HepG2 (cell line): Measurements from ENCODE around the gene APOM. TPM values are rescaled to one million over a fixed set of nuclear protein-coding genes. Genes with fewer than 3 reads are reported as not detected.

Experiments used
- ATAC-seq: fragments of 200-7000 bp; cut with Tn5 transposase; 3 replicates; pipeline ENCODE4 v1.9.1; 2020; ENCODE audit warnings: mild to moderate bottlenecking, moderate library complexity
- BruUV-seq: library from RNA; stranded (reverse); fragments of 400-500 nt; replicated peaks from 2 replicates; lab custom pipeline; 2021; lab: Mats Ljungman, UMichigan
- CTCF ChIA-PET: fragments of 300-600 bp; formaldehyde crosslinking; extraction: SDS; loops from one replicate; lab custom pipeline; 2021; ENCODE audit warnings: low total read pairs, inconsistent platforms, low intra/inter-chr PET ratio; lab: Yijun Ruan, JAX
- POLR2A ChIA-PET: fragments of 350-600 bp; sonication (Branson Sonifier 250); formaldehyde crosslinking; loops from one replicate; lab custom pipeline; 2020; ENCODE audit warnings: antibody characterized with exemption, inconsistent platforms; lab: Yijun Ruan, JAX
- DNase-seq: peaks from one replicate; pipeline ENCODE4 v3.0.0-alpha.2; 2015; ENCODE audit warnings: low spot score
- FAIRE-seq: peaks from 3 replicates; lab custom pipeline; 2011; peaks lifted over from hg19 to GRCh38; lab: Jason Lieb, UNC
- H2AFZ ChIP-seq: one replicate; pipeline ENCODE4 v1.6.1; 2011; ENCODE audit warnings: low read length, inconsistent platforms
- H3K27ac ChIP-seq: fragments of 300-600 bp; 3 replicates; pipeline ENCODE4 v1.8.0; 2011; ENCODE audit warnings: mixed run types, mild to moderate bottlenecking, mixed read lengths, low read length, inconsistent platforms; ENCODE audit not compliant: insufficient read depth; ENCODE audit errors: extremely low read length
- H3K27me3 ChIP-seq, 2 experiments: fragments of 200-600 bp in 1 of 2; 2 replicates in 1 of 2; 3 replicates in 1 of 2; pipeline versions ENCODE4 v1.6.0 to v1.8.0; 2011; ENCODE audit warnings: low read length in 2 of 2, mild to moderate bottlenecking in 2 of 2, moderate library complexity in 2 of 2, inconsistent platforms in 1 of 2; ENCODE audit not compliant: insufficient read depth in 2 of 2, control insufficient read depth in 1 of 2
- H3K36me3 ChIP-seq, 2 experiments: fragments of 200-600 bp in 1 of 2; replicated peaks in 1 of 2; 2 replicates in 1 of 2; 3 replicates in 1 of 2; pipeline versions ENCODE4 v1.5.1 to v1.8.0; 2011; ENCODE audit warnings: low read length in 2 of 2, inconsistent platforms in 1 of 2; ENCODE audit not compliant: insufficient read depth in 2 of 2, control insufficient read depth in 1 of 2
- H3K4me1 ChIP-seq: 2 replicates; pipeline ENCODE4 v1.5.1; 2012; ENCODE audit warnings: low read length, inconsistent platforms; ENCODE audit not compliant: insufficient read depth
- H3K4me2 ChIP-seq: 2 replicates; pipeline ENCODE4 v1.6.0; 2011; ENCODE audit warnings: low read depth, low read length, inconsistent platforms
- H3K4me3 ChIP-seq, 3 experiments: fragments of 200-600 bp in 1 of 3; sonication (generic), shearing (Covaris generic) in 1 of 3; replicated peaks in 1 of 3; 2 replicates each; pipeline ENCODE4 v1.5.1; 2011 to 2016; ENCODE audit warnings: low read length in 3 of 3, inconsistent platforms in 2 of 3, low read depth in 2 of 3, mild to moderate bottlenecking in 2 of 3, control low read depth in 1 of 3, mixed read lengths in 1 of 3; ENCODE audit not compliant: insufficient read depth in 1 of 3
- H3K79me2 ChIP-seq: one replicate; pipeline ENCODE4 v1.6.1; 2011; ENCODE audit warnings: low read length, inconsistent platforms; ENCODE audit not compliant: insufficient read depth
- H3K9ac ChIP-seq: 2 replicates; pipeline ENCODE4 v1.6.0; 2011; ENCODE audit warnings: mild to moderate bottlenecking, low read depth, low read length, inconsistent platforms; ENCODE audit not compliant: insufficient read depth
- H3K9me3 ChIP-seq: 2 replicates; pipeline ENCODE4 v1.5.1; 2012; ENCODE audit warnings: mild to moderate bottlenecking, low read length
- H4K20me1 ChIP-seq: 2 replicates; pipeline ENCODE4 v1.6.0; 2011; ENCODE audit warnings: inconsistent platforms, mild to moderate bottlenecking, low read length, moderate library complexity; ENCODE audit not compliant: insufficient read depth
- KAT2B ChIP-seq: fragments of 150-350 bp; IDR thresholded peaks from 2 replicates; pipeline ENCODE4 v1.6.1; 2014; ENCODE audit warnings: low read depth, low read length, borderline replicate concordance
- MED13 ChIP-seq: sonication (generic); formaldehyde crosslinking; IDR thresholded peaks from 2 replicates; pipeline ENCODE4 v1.5.0; 2020; ENCODE audit warnings: missing genetic modification reagents
- NCOR1 ChIP-seq: fragments of 200-600 bp; sonication (generic); IDR thresholded peaks from 2 replicates; pipeline ENCODE4 v1.7.0; 2017; ENCODE audit warnings: antibody characterized with exemption, low read length, borderline replicate concordance
- RBM22 ChIP-seq: fragments of 200-400 bp; formaldehyde crosslinking; optimal IDR thresholded peaks from 2 replicates; pipeline ENCODE3; 2017; ENCODE audit warnings: mild to moderate bottlenecking, low read length, moderate library complexity
- SP5 ChIP-seq: IDR thresholded peaks from 2 replicates; pipeline ENCODE4 v1.6.1; 2016; ENCODE audit warnings: low read depth, borderline replicate concordance
- TAF1 ChIP-seq: sonication (generic); formaldehyde crosslinking; IDR thresholded peaks from 2 replicates; pipeline ENCODE4 v1.4.0; 2020; ENCODE audit warnings: missing genetic modification reagents
- THAP9 ChIP-seq: sonication (generic); formaldehyde crosslinking; IDR thresholded peaks from 2 replicates; pipeline ENCODE4; 2020; ENCODE audit warnings: missing genetic modification reagents, mild to moderate bottlenecking, borderline replicate concordance
- ZKSCAN5 ChIP-seq: sonication (generic); formaldehyde crosslinking; IDR thresholded peaks from 2 replicates; pipeline ENCODE4 v1.5.1; 2020; ENCODE audit warnings: mild to moderate bottlenecking, missing genetic modification reagents
- ZNF101 ChIP-seq: sonication (generic); formaldehyde crosslinking; IDR thresholded peaks from 2 replicates; pipeline ENCODE4 v1.4.0; 2020; ENCODE audit warnings: mild to moderate bottlenecking, low read depth, missing genetic modification reagents, borderline replicate concordance
- WGBS: methylation state at CpG from one replicate; pipeline ENCODE4 v1.1.6; 2017; ENCODE audit warnings: low lambda C conversion rate; 5-methylcytosine and 5-hydroxymethylcytosine counted together
- in situ Hi-C: cut with HindIII; loops from 2 replicates; pipeline ENCODE4 v1.10.0; 2017; ENCODE audit warnings: low pct_unique_long_range_greater_than_20kb; ENCODE audit not compliant: extremely low pct_ligation_motif_present
- intact Hi-C: fragments of 100-400 bp; cut with micrococcal nuclease; formaldehyde crosslinking; loops from one replicate; pipeline ENCODE4 v1.10.0; 2022; ENCODE audit not compliant: unreplicated experiment
- polyA plus RNA-seq, 8 experiments: library from polyadenylated mRNA; depleted of rRNA in 3 of 8; stranded (reverse) in 7 of 8; unstranded in 1 of 8; fragments of >200 nt; fragmentation: Illumina TruSeq in 4 of 8; extraction: Trizol in 4 of 8; gene quantifications; 2 replicates each; pipeline versions ENCODE4 v1.2.1 to v1.2.3, GENCODE V29; 2011 to 2016; ENCODE audit warnings: low read depth in 4 of 8, missing spikeins in 1 of 8, mixed read lengths in 1 of 8; ENCODE audit not compliant: insufficient read depth in 1 of 8
- total RNA-seq, 5 experiments: library from RNA; depleted of rRNA; stranded (reverse); fragments of >200 nt; fragmentation: Illumina TruSeq; extraction: Trizol; gene quantifications; 2 replicates each; pipeline ENCODE4 v1.2.3, GENCODE V29; 2016; ENCODE audit warnings: low read depth in 1 of 5

The APOM gene
- total and polyA plus RNA-seq, 2 of the 13 experiments (the other 11 are each of a cell fraction or from before 2014, with no cell fraction given) = 98.2 to 1,140 TPM

- intact Hi-C loops = no loop called here
- 84% methylated on average over 4 of the region's 4 CpGs for whole genome bisulfite sequencing
- BruUV-seq = no TSS peak
Observed at GRCh38 chr6:31676322-31676903, 20.7 kb downstream of the APOM start.

More at GRCh38 chr6:31676322-31676903, 20.7 kb downstream of the APOM start:
- in situ Hi-C loops = no loop called here
- no peak for DNase-seq
- Histone ChIP-seq H3K4me2 (no peak overlapping the region), H4K20me1 (no peaks in the 10 kb centered on the region), H3K4me1 (peaks cover 11% of the 10 kb centered on the region), H3K27me3 (no peaks in the 10 kb centered on the region), H3K9ac (no peak overlapping the region), H3K79me2 (no peaks in the 10 kb centered on the region), H3K27ac (no peak overlapping the region), H3K36me3 (peaks cover 10 to 14% of the 10 kb centered on the region in 2 experiments), H3K4me3 (no peak overlapping the region), H3K9me3 (no peaks in the 10 kb centered on the region), H2AFZ (no peak overlapping the region)
- TF ChIP-seq KAT2B (no peak), MED13 (CRISPR knock-in tag) (no peak), SP5 (CRISPR knock-in tag) (no peak), ZKSCAN5 (CRISPR knock-in tag) (no peak), NCOR1 (no peak), ZNF101 (no peak), THAP9 (CRISPR knock-in tag) (no peak), RBM22 (no peak), TAF1 (no peak)
- POLR2A ChIA-PET = no interaction called here
- no peak for FAIRE-seq
- CTCF ChIA-PET = no interaction called here
- ATAC-seq = no peak
